Endothelial cell of umbilical vein (primary cell): ENCODE results near the gene GIMAP2. TPM values are rescaled to one million over a fixed set of nuclear protein-coding genes. Genes with fewer than 3 reads are reported as not detected.

Experiments
- BruUV-seq: library from RNA; stranded (reverse); fragments of 400-500 nt; replicated peaks from 2 replicates; lab custom pipeline; 2021; lab: Mats Ljungman, UMichigan
- CTCF ChIA-PET: fragments of 300-600, 350-600 bp; sonication (Branson Sonifier 250); formaldehyde crosslinking; loops from one replicate; lab custom pipeline; 2021; ENCODE audit warnings: antibody characterized with exemption, inconsistent platforms; lab: Charles Lee
- POLR2A ChIA-PET: fragments of 300-600, 350-600 bp; sonication (Branson Sonifier 250); formaldehyde crosslinking; loops from one replicate; lab custom pipeline; 2021; ENCODE audit warnings: antibody characterized with exemption, inconsistent platforms; lab: Charles Lee
- DNase-seq: peaks from one replicate; pipeline ENCODE4 v3.0.0-alpha.2; 2011; ENCODE audit warnings: low read depth, low spot score
- FAIRE-seq: peaks from 2 replicates; lab custom pipeline; 2011; peaks lifted over from hg19 to GRCh38; lab: Jason Lieb, UNC
- H2AFZ ChIP-seq: 2 replicates; pipeline ENCODE4 v1.6.0; 2012; ENCODE audit warnings: low read depth, low read length, control low read depth, inconsistent platforms
- H3K27ac ChIP-seq: 2 replicates; pipeline ENCODE4 v1.5.1; 2011; ENCODE audit warnings: low read depth, mild to moderate bottlenecking, control low read depth, low read length, moderate library complexity; ENCODE audit not compliant: insufficient read depth
- H3K27me3 ChIP-seq, 2 experiments: 2 replicates each; pipeline versions ENCODE4 v1.6.0 to v1.6.1; 2011; ENCODE audit warnings: low read length in 2 of 2, mixed read lengths in 1 of 2; ENCODE audit not compliant: control insufficient read depth in 2 of 2, insufficient read depth in 2 of 2
- H3K36me3 ChIP-seq, 2 experiments: 2 replicates in 1 of 2; 3 replicates in 1 of 2; pipeline ENCODE4 v1.5.1; 2011; ENCODE audit warnings: low read length in 2 of 2, mild to moderate bottlenecking in 1 of 2, moderate library complexity in 1 of 2; ENCODE audit not compliant: control insufficient read depth in 2 of 2, insufficient read depth in 2 of 2; ENCODE audit errors: extremely low read depth in 1 of 2
- H3K4me1 ChIP-seq: 3 replicates; pipeline ENCODE4 v1.5.1; 2011; ENCODE audit warnings: mild to moderate bottlenecking, low read length; ENCODE audit not compliant: control insufficient read depth, insufficient read depth; ENCODE audit errors: extremely low read depth
- H3K4me2 ChIP-seq: 2 replicates; pipeline ENCODE4 v1.6.1; 2011; ENCODE audit warnings: low read length, control low read depth, mixed read lengths; ENCODE audit not compliant: insufficient read depth
- H3K4me3 ChIP-seq, 3 experiments: fragments of 200-600 bp in 1 of 3; sonication (generic), shearing (Covaris generic) in 1 of 3; replicated peaks in 1 of 3; 2 replicates each; pipeline ENCODE4 v1.5.1; 2011 to 2016; ENCODE audit warnings: control low read depth in 3 of 3, low read length in 3 of 3, mild to moderate bottlenecking in 2 of 3, inconsistent platforms in 1 of 3, low read depth in 1 of 3, moderate library complexity in 1 of 3; ENCODE audit not compliant: insufficient read depth in 1 of 3
- H3K79me2 ChIP-seq: 2 replicates; pipeline ENCODE4 v1.6.0; 2012; ENCODE audit warnings: low read length, inconsistent platforms; ENCODE audit not compliant: control insufficient read depth, insufficient read depth
- H3K9ac ChIP-seq: replicated peaks from 2 replicates; pipeline ENCODE3; 2011; ENCODE audit warnings: low read length, control low read depth; ENCODE audit not compliant: insufficient read depth; ENCODE audit errors: extremely low read depth
- H3K9me1 ChIP-seq: replicated peaks from 3 replicates; pipeline ENCODE4 v1.6.0; 2011; ENCODE audit warnings: mild to moderate bottlenecking, low read length; ENCODE audit not compliant: control insufficient read depth, insufficient read depth; ENCODE audit errors: extremely low read depth
- H3K9me3 ChIP-seq: replicated peaks from 2 replicates; pipeline ENCODE4 v1.5.1; 2012; ENCODE audit warnings: low read length, inconsistent platforms; ENCODE audit not compliant: control insufficient read depth, insufficient read depth
- H4K20me1 ChIP-seq: replicated peaks from 2 replicates; pipeline ENCODE3; 2011; ENCODE audit warnings: mild to moderate bottlenecking, low read length; ENCODE audit not compliant: control insufficient read depth, insufficient read depth; ENCODE audit errors: extremely low read depth
- CTCF ChIP-seq, 2 donors: IDR thresholded peaks; 1 replicate in 1 of 2; 2 replicates in 1 of 2; pipeline ENCODE4 v1.5.1; 2011; ENCODE audit warnings: low read length in 2 of 2, mild to moderate bottlenecking in 2 of 2, moderate library complexity in 2 of 2, control low read depth in 1 of 2, inconsistent platforms in 1 of 2, low read depth in 1 of 2; ENCODE audit not compliant: insufficient read depth in 1 of 2; ENCODE audit errors: extremely low read depth in 1 of 2
- EZH2 ChIP-seq: IDR thresholded peaks from 2 replicates; pipeline ENCODE4 v1.6.1; 2012; ENCODE audit warnings: borderline replicate concordance, low read depth, mild to moderate bottlenecking, moderate library complexity, low read length, inconsistent platforms; ENCODE audit not compliant: severe bottlenecking
- FOS ChIP-seq: IDR thresholded peaks from 2 replicates; pipeline ENCODE4 v1.6.1; 2011; ENCODE audit warnings: mild to moderate bottlenecking, low read length, moderate library complexity, borderline replicate concordance; ENCODE audit not compliant: insufficient read depth
- GATA2 ChIP-seq: IDR thresholded peaks from 2 replicates; pipeline ENCODE4 v1.7.0; 2011; ENCODE audit warnings: low read depth, mild to moderate bottlenecking, moderate library complexity, mixed read lengths, low read length; ENCODE audit not compliant: insufficient read length, insufficient read depth
- JUN ChIP-seq: IDR thresholded peaks from 2 replicates; pipeline ENCODE4 v1.6.1; 2011; ENCODE audit warnings: borderline replicate concordance, low read depth; ENCODE audit not compliant: insufficient read length, insufficient read depth
- MYC ChIP-seq: IDR thresholded peaks from one replicate; pipeline ENCODE4 v1.6.1; 2011; ENCODE audit warnings: mild to moderate bottlenecking, low read depth, low read length
- POLR2A ChIP-seq: IDR thresholded peaks from 2 replicates; pipeline ENCODE4 v1.6.1; 2012; ENCODE audit warnings: low read depth, mild to moderate bottlenecking, control low read depth, low read length
- POLR2AphosphoS5 ChIP-seq: IDR thresholded peaks from 2 replicates; pipeline ENCODE4 v1.6.1; 2012; ENCODE audit warnings: low read depth, mild to moderate bottlenecking, control low read depth, low read length, moderate library complexity; ENCODE audit not compliant: insufficient read depth
- dilution Hi-C: fragments of 300-500 bp; cut with MboI; formaldehyde crosslinking; loops from one replicate; pipeline ENCODE4 v1.15.0; 2019; ENCODE audit warnings: low sequenced_read_pairs; ENCODE audit not compliant: extremely low pct_ligation_motif_present
- intact Hi-C: fragments of 100-400 bp; cut with micrococcal nuclease; formaldehyde crosslinking; loops from one replicate; pipeline ENCODE4 v1.10.0; 2022
- polyA plus RNA-seq, 4 experiments: library from polyadenylated mRNA; depleted of rRNA in 3 of 4; stranded (reverse) in 3 of 4; unstranded in 1 of 4; fragments of >200 nt; gene quantifications; 2 replicates each; pipeline versions ENCODE4 v1.2.1 to v1.2.3, GENCODE V29; 2011 to 2012; ENCODE audit warnings: missing spikeins in 1 of 4
- total RNA-seq: library from RNA; stranded (reverse); gene quantifications from 2 replicates; pipeline ENCODE4 v1.2.3, GENCODE V29; 2021
- TF ChIP-seq, protein P1 (sequence below): IDR thresholded peaks from 2 replicates; pipeline ENCODE4 v1.6.1; 2011; ENCODE audit not compliant: insufficient read depth, insufficient read length

GIMAP2 gene
- total and polyA plus RNA-seq, 2 donors (not counting 3 experiments of a cell fraction or from before 2014, with no cell fraction given), result 21.3 to 27.9 TPM

GRCh38 chr7:150656047-150656446 lies 29.5 kb upstream of the GIMAP2 start:
- BruUV-seq, result no TSS peak
- no peaks in the 10 kb centered on the region for H3K4me1 ChIP-seq
- dilution Hi-C loops (no loop called here), intact Hi-C loops (no loop called here)
- no peaks in the 10 kb centered on the region for H4K20me1 ChIP-seq
- H3K4me3 ChIP-seq, result no peak overlapping the region
- H3K27ac ChIP-seq, result no peak overlapping the region
- no peak overlapping the region for H2AFZ ChIP-seq
- no peaks in the 10 kb centered on the region for H3K9me1 ChIP-seq
- H3K36me3 ChIP-seq, result no peaks in the 10 kb centered on the region
- H3K27me3 ChIP-seq, result no peaks in the 10 kb centered on the region
- FAIRE-seq (no peak), DNase-seq (no peak)
- H3K9ac ChIP-seq, result no peak overlapping the region
- CTCF ChIA-PET, result interaction anchor here (0.8 kb wide), 1 partner anchor 10 kb away, joined by 3 read pairs; no protein-coding TSS in a partner anchor
- TF ChIP-seq FOS (no peak), CTCF (IDR thresholded peaks at IDR 0.05; ENCODE audit: extremely low read depth in 1 of 2, insufficient read depth in 1 of 2, low read depth in 1 of 2, low read length in 2 of 2) (no peak), EZH2 (no peak), MYC (no peak), JUN (no peak), POLR2A (no peak), GATA2 (no peak), POLR2AphosphoS5 (no peak)
- TF ChIP-seq, protein P1, sequence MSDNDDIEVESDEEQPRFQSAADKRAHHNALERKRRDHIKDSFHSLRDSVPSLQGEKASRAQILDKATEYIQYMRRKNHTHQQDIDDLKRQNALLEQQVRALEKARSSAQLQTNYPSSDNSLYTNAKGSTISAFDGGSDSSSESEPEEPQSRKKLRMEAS, result no peak
- H3K9me3 ChIP-seq, result no peaks in the 10 kb centered on the region
- H3K4me2 ChIP-seq, result no peak overlapping the region
- H3K79me2 ChIP-seq, result no peaks in the 10 kb centered on the region
- POLR2A ChIA-PET, result no interaction called here
